CD4-positive, alpha-beta T cell treated with Interferon alpha-2 for 1 hour (primary cell): ENCODE results near the gene SLC4A9.
"Not testable (repeated sequence)": the region's sequence is repeated elsewhere in the genome, so short reads cannot be mapped to it uniquely, and the experiment has no call there.

Source experiments
- DNase-seq, 2 donors: peaks; one replicate each; pipeline ENCODE4 v3.0.0-alpha.2; 2020 to 2022

The SLC4A9 gene

DNA sequence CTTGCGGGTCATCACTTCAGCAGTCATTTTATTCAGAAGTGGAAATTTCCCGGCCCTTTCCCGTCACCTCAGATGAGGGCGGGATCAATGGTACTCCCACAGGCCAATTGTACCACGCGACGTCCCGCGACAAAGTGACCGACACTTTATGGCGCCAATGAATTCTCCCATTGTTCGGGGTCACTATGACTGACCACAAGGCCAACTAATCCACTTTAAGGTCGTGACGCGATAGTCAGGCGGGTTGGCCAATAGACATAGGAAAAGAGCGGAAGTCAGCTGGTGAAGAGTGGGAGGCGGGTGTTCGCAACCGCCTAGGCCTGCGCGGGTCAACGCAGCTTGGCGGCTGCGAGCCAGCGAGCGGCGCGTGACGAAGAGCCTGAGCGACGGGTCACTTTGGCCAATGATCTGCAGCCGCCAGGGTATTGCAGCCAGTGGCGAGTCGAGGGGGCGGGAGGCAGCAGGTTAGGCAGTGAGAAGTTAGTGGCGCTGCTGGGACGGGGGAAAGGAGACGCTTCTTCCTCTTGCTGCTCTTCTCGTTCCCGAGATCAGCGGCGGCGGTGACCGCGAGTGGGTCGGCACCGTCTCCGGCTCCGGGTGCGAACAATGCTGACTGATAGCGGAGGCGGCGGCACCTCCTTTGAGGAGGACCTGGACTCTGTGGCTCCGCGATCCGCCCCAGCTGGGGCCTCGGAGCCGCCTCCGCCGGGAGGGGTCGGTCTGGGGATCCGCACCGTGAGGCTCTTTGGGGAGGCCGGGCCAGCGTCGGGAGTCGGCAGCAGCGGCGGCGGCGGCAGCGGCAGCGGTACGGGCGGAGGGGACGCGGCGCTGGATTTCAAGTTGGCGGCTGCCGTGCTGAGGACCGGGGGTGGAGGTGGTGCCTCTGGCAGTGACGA is 41.6 kb downstream of the SLC4A9 start, which contains the start of gene ANKHD1:
Gene ANKHD1 (plus strand): TSS at position 472 of the 896 bp plus-strand sequence. CDS start 135 bp downstream, at position 607.
- DNase-seq: peak; percentile 99

DNA sequence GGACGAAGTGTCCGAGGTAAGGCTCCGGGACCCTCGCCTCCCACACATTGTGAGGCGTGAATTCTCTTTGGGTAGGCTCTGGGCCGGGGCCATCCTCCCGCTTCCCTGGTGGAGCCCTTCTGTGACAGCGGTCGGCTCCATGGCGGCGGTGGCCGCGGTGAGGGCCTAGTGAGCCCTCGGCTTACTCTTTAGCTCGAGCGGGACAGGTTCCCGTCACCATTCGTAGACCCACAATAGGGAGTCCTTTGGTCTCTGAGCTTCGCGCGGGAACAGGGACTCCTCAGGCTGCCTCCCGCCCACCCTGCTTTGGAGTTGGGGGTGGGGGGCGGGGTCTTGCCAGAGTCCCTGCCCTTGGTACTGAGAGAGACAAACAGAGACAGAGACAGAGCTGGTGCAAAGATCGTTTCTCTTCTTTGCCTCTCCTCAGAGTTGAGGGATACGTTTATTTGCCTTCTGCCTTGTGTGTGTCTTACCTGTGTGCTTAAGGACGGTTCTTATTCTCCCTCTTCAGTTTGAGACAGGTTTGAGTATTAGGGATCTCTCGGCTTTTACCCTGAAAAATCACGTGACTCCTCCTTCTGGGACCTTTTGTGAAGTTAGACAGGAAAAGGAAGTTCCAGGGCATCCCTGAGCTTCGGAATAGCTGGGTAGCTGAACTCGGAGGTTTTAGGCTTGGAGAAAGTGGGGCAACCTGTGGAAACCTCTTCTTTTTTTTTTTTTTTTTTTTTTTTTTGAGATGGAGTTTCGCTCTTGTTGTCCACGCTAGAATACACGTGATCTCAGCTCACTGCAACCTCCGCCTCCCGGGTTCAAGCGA is 42.5 kb downstream of the SLC4A9 start:
- DNase-seq: peak; percentile 17 to 55

DNA sequence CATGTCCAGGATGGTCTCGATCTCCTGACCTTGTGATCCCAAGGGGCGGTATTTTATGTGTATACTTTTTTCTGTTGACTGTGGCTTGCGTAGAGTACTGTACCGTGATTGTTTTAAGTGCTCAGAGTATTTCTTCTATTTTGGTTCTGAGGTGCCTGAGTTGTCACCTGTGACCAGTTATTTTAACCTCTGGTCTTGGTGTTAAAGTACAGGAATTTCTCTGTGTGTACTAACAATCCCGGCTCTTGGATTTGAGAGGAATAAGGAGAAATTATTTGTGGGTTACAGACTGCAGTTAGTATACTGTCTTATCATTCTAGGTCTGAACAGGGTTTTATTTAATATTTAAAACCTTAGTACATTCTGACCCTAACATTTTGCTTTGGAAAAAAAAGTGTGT is 43.6 kb downstream of the SLC4A9 start:
- no peak for DNase-seq

DNA sequence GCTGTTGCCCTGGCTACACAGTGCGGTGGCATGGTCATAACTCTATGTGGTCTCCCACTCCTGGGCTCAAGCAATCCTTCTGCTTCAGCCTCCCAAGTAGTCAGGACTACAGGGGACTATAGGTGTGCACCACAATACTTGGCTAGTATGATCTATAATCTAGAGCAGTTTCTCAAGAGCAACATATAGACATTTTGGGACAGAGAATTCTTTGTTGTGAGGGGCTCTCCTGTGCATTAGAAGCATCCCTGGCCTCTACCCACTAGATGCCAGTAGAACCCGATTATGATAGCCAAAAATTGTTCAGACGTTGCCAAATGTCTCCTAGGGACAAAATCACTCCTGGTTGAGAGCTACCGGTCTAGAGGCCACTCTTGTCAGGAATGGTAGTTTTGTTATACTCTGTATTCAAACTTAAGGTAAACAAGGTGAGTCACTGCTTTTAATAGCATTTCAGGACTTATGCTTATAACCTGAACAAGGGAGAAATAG is 48.8 kb downstream of the SLC4A9 start:
- no peak for DNase-seq

DNA sequence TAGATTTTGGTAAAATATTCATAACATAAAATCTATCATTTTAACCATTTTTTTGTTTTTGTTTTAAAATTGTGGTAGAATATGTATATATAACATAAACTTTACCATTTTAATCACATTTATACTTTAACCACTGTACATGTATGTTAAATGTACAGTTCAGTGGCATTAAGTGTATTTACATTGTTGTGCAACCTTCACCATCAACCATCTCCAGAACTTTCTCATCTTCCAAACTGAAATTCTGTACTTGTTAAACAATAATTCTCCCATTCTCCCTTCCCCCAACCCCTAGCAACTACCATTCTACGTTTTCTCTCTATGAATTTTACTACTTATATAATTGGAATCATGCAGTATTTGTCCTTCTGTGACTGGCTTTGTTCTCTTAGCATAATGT is 53.2 kb downstream of the SLC4A9 start:
- no peak for DNase-seq

DNA sequence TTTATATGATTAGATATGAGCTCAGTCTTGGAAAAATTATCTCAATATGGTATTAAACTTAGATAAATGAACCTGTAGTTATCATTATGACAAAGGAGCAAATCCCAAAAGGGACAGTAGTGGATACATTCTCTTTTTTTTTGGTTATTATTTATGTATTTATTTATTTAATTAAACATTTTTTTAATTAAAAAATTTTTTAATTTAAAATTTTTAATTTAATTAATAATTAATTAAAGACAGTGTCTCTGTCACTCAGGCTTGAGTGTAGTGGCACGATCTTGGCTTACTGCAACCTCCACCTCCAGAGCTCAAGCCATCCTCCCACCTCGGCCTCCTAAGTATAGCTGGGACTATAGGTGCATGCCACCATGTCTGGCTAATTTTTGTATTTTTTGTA is 57.2 kb downstream of the SLC4A9 start:
- DNase-seq: no peak

DNA sequence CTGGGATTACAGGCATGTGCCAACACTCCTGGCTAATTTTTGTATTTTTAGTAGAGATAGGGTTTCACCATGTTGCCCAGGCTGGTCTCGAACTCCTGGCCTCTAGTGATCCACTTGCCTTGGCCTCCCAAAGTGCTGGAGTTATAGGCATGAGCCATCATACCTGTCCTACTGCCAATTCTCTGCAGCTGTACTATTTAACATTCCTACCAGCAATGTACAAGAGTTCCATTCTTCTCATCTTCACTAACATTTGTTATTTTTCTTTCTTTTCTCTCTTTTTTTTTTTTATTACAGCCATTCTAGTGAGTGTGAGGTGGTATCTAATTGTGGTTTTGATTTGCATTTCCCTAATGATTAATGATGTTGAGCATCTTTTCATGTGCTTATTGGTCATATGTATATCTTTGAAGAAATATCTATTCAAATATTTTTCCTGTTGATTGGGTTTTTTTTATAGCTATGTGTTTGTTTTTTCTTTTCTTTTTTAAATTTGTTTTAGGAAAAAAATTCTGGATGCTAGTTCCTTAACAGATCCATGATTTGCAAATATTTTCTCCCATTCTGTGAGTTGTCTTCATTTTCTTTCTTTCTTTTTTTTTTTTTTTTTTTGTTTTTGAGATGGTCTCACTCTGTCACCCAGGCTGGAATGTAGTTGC is 59.0 kb downstream of the SLC4A9 start:
- DNase-seq: no peak

DNA sequence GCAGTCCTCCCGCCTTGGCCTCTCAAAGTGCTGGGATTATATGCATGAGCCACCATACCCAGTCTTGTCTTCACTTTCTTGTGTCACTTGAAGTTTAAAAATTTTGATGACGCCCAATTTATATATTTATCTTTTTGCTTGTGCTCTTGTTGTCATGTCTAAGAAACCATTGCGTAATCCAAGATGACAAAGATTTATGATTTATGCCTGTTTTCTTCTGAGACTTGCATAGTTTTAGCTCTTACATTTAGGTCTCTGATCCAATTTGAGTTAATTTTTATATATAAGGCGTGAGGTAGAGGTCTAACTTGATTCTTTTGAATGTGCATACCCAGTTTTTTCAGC is 60.2 kb downstream of the SLC4A9 start:
- no peak for DNase-seq

DNA sequence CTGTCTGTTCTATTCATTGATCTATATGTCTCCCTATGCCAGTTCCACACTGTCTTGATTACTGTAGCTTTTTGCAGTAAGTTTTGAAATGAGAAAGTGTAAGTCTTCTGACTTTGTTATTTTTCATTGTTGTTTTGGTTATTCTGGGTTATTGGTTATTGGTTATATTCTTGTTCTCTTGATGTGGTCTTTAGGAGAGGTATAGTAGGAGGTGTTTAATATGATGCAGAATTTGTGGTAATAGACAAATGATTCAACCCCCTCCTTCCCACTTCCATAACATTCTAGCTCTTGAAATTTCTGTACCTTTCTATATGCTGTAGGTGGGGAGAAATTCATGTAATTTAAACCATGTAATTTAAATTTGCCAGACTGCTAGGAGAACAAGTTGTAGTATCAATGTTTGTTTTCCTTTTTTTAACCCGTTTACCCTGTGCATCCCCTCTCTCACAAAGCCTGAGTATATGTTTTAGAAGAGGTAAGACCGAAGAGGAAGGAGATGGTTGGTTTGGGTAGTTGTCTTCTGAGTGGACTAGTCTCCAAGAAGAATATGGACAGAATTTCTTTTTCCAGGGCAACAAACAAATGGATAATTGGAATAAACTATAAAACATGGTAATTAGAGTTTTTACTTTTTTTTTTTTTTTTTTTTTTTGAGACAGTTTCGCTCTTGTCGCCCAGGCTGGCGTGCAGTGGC is 60.8 kb downstream of the SLC4A9 start:
- no peak for DNase-seq

DNA sequence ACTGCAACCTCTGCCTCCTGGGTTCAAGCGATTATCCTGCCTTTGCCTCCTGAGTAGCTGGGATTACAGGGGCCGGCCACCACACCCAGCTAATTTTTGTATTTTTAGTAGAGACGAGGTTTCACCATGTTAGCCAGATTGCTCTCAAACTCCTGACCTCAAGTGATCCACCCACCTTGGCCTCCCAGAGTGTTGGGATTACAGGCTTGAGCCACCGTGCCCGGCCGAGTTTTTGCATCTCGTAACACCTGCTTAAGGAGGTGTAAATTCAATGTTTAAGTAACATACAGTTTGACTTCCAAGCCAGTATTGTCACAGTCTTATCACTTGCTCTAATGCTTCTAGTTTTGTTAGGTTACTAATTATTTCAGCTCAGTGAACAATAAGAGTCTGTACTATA is 61.4 kb downstream of the SLC4A9 start:
- not testable (repeated sequence) for DNase-seq

DNA sequence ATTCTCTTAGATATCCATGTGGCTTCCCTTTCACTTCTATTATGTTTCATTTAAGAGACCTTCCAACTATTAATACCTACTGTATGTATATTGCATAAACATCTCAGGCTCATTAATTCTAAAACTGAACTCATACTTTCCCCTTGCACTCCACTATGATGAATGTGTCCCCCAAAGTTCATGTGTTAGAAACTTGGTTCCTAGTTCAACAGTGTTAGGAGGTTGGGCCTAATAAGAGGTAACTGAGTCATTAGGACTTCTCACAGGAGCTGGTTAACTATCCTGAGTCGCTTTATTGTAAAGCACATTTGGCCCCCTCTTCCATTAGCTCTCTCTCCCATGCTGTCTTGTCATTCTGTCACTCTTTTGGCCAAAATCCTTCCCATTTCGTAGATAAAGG is 63.6 kb downstream of the SLC4A9 start:
- DNase-seq: no peak

DNA sequence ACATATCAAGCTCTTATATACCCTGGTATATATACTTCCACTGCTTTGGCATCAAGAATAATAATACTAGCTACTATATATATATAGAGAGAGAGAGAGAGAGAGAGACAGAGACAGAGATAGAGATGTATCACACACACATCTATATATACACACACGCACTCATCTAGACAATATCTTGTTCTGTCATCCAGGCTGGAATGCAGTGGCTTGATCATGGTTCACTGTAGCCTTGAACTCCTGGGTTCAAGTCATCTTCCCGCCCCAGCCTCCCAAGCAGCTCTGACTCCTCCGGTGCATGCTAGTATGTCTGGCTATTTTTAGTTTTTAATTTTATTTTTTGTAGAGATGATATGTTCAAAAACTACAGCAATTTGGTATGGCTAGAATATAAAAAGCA is 64.1 kb downstream of the SLC4A9 start:
- DNase-seq: no peak
